HG03432 (cell line): ENCODE measurements around the gene RCAN1.
A peak's percentile ranks its signal among the peaks of the same experiment; 100 is the strongest.
"Not testable (repeated sequence)": the region's sequence is repeated elsewhere in the genome, so short reads cannot be mapped to it uniquely, and the experiment has no call there.

ENCODE experiments used
- ATAC-seq: cut with Tn5 transposase; IDR thresholded peaks from one replicate; pipeline ENCODE4 v1.9.1; 2021; ENCODE audit warnings: mild to moderate bottlenecking, moderate library complexity; ENCODE audit not compliant: unreplicated experiment

The RCAN1 gene

GRCh38 chr21:34519016-34519415 is 95.9 kb downstream of the RCAN1 start:
- no peak for ATAC-seq

GRCh38 chr21:34518301-34518700 is 96.6 kb downstream of the RCAN1 start:
- no peak for ATAC-seq

- ATAC-seq = no peak
Measured at GRCh38 chr21:34517491-34518245, 97.2 kb downstream of the RCAN1 start.

- ATAC-seq = no peak
Measured at GRCh38 chr21:34517039-34517438, 97.9 kb downstream of the RCAN1 start.

GRCh38 chr21:34514576-34515115 is 100.3 kb downstream of the RCAN1 start:
- no peak for ATAC-seq

- ATAC-seq = no peak
Measured at GRCh38 chr21:34513129-34513675, 101.7 kb downstream of the RCAN1 start.

- ATAC-seq = no peak
Measured at GRCh38 chr21:34511787-34512455, 103.0 kb downstream of the RCAN1 start, which contains the start of gene KCNE1. Gene KCNE1 (minus strand): TSS chr21:34512210. CDS start chr21:34449634, 62,576 bp downstream.

- no peak for ATAC-seq
Measured at GRCh38 chr21:34511181-34511580, 103.7 kb downstream of the RCAN1 start.

- ATAC-seq = peak; percentile 79
Measured at GRCh38 chr21:34510148-34511142, 104.5 kb downstream of the RCAN1 start.

- ATAC-seq = no peak
Measured at GRCh38 chr21:34509151-34509550, 105.8 kb downstream of the RCAN1 start.

- no peak for ATAC-seq
Measured at GRCh38 chr21:34504595-34504994, 110.3 kb downstream of the RCAN1 start.

- no peak for ATAC-seq
Measured at GRCh38 chr21:34502480-34503106, 112.3 kb downstream of the RCAN1 start.

- ATAC-seq = no peak
Measured at GRCh38 chr21:34501716-34502115, 113.2 kb downstream of the RCAN1 start.

- no peak for ATAC-seq
Measured at GRCh38 chr21:34500191-34500590, 114.7 kb downstream of the RCAN1 start.

GRCh38 chr21:34499116-34499515 is 115.8 kb downstream of the RCAN1 start:
- ATAC-seq = no peak

- no peak for ATAC-seq
Measured at GRCh38 chr21:34498623-34499022, 116.3 kb downstream of the RCAN1 start.

GRCh38 chr21:34483854-34484253 is 131.1 kb downstream of the RCAN1 start:
- ATAC-seq = not testable (repeated sequence)

- ATAC-seq = not testable (repeated sequence)
Measured at GRCh38 chr21:34483435-34483834, 131.5 kb downstream of the RCAN1 start.

- ATAC-seq = not testable (repeated sequence)
Measured at GRCh38 chr21:34467333-34467732, 147.6 kb downstream of the RCAN1 start.
